ENCODE measurements around the gene AHDC1.

AHDC1 gene

GRCh38 chr1:27570356-27570755 lies 33.6 kb downstream of the AHDC1 start:
- DNase-seq, result no peak

GRCh38 chr1:27569506-27570291 lies 34.2 kb downstream of the AHDC1 start:
- H3K9me3 ChIP-seq, result no peaks in the 10 kb centered on the region
- H3K36me3 ChIP-seq, result no peaks in the 10 kb centered on the region
- no peak for DNase-seq
- H3K4me1 ChIP-seq, result peaks cover 32% of the 10 kb centered on the region
- no peak for TF ChIP-seq CTCF (IDR thresholded peaks at IDR 0.05; ENCODE audit: low read depth, low read length)
- no peaks in the 10 kb centered on the region for H3K27me3 ChIP-seq
- no peak overlapping the region for H3K4me3 ChIP-seq (ENCODE audit: low read depth, low read length)

More at GRCh38 chr1:27570356-27570755, 33.6 kb downstream of the AHDC1 start:
- no peak for TF ChIP-seq CTCF (IDR thresholded peaks at IDR 0.05; ENCODE audit: low read depth, low read length)
- H3K9me3 ChIP-seq, result no peaks in the 10 kb centered on the region
- no peaks in the 10 kb centered on the region for H3K36me3 ChIP-seq
- no peak overlapping the region for H3K4me3 ChIP-seq (ENCODE audit: low read depth, low read length)
- H3K4me1 ChIP-seq, result peaks cover 32% of the 10 kb centered on the region
- H3K27me3 ChIP-seq, result no peaks in the 10 kb centered on the region

- H3K27me3 ChIP-seq, result no peaks in the 10 kb centered on the region
- no peak overlapping the region for H3K4me3 ChIP-seq (ENCODE audit: low read depth, low read length)
- H3K36me3 ChIP-seq, result no peaks in the 10 kb centered on the region
- H3K4me1 ChIP-seq, result peaks cover 28% of the 10 kb centered on the region
- no peak for TF ChIP-seq CTCF (IDR thresholded peaks at IDR 0.05; ENCODE audit: low read depth, low read length)
- no peak for DNase-seq
- H3K9me3 ChIP-seq, result no peaks in the 10 kb centered on the region
Observed at GRCh38 chr1:27569088-27569460, 34.9 kb downstream of the AHDC1 start.

GRCh38 chr1:27568300-27569087 lies 35.5 kb downstream of the AHDC1 start:
- H3K4me1 ChIP-seq, result peaks cover 24% of the 10 kb centered on the region
- DNase-seq, result peak; percentile 93
- no peaks in the 10 kb centered on the region for H3K9me3 ChIP-seq
- no peaks in the 10 kb centered on the region for H3K36me3 ChIP-seq
- H3K4me3 ChIP-seq (ENCODE audit: low read depth, low read length), result no peak overlapping the region
- H3K27me3 ChIP-seq, result no peaks in the 10 kb centered on the region
- TF ChIP-seq CTCF (IDR thresholded peaks at IDR 0.05; ENCODE audit: low read depth, low read length), result peak; percentile 42

GRCh38 chr1:27567971-27568299 lies 36.0 kb downstream of the AHDC1 start:
- Histone ChIP-seq H3K27me3 (no peaks in the 10 kb centered on the region), H3K4me3 (ENCODE audit: low read depth, low read length) (no peak overlapping the region), H3K4me1 (peaks cover 18% of the 10 kb centered on the region), H3K36me3 (no peaks in the 10 kb centered on the region), H3K9me3 (no peaks in the 10 kb centered on the region)
- TF ChIP-seq CTCF (IDR thresholded peaks at IDR 0.05; ENCODE audit: low read depth, low read length), result no peak
- no peak for DNase-seq

GRCh38 chr1:27567146-27567526 lies 36.8 kb downstream of the AHDC1 start:
- peaks cover 16% of the 10 kb centered on the region for H3K4me1 ChIP-seq
- no peaks in the 10 kb centered on the region for H3K27me3 ChIP-seq
- TF ChIP-seq CTCF (IDR thresholded peaks at IDR 0.05; ENCODE audit: low read depth, low read length), result no peak
- no peaks in the 10 kb centered on the region for H3K9me3 ChIP-seq
- no peaks in the 10 kb centered on the region for H3K36me3 ChIP-seq
- no peak overlapping the region for H3K4me3 ChIP-seq (ENCODE audit: low read depth, low read length)
- no peak for DNase-seq

All from BE2C (cell line).